Thyroid gland (tissue), 4 donors: ENCODE data around the gene SYP. TPM values are rescaled to one million over a fixed set of nuclear protein-coding genes. Genes with fewer than 3 reads are reported as not detected.
"Not testable (repeated sequence)": the region's sequence is repeated elsewhere in the genome, so short reads cannot be mapped to it uniquely, and the experiment has no call there.

ENCODE experiments used
- DNase-seq, 2 donors: peaks; one replicate each; pipeline ENCODE4 v3.0.0-alpha.2; 2019
- H3K27ac ChIP-seq, 3 donors: fragments of 200-600 bp; sonication (generic); 1 replicate in 2 of 3; 2 replicates in 1 of 3; pipeline ENCODE4 v1.5.1; 2016 to 2019; ENCODE audit warnings: mild to moderate bottlenecking in 1 of 3, moderate library complexity in 1 of 3
- H3K27me3 ChIP-seq: fragments of 200-600 bp; sonication (generic); one replicate; pipeline ENCODE4 v1.5.1; 2019
- H3K36me3 ChIP-seq, 2 donors: fragments of 200-600 bp; sonication (generic); one replicate each; pipeline ENCODE4 v1.5.1; 2016 to 2019
- H3K4me1 ChIP-seq, 2 donors: fragments of 200-600 bp; sonication (generic); one replicate each; pipeline ENCODE4 v1.5.1; 2017 to 2019
- H3K4me3 ChIP-seq, 3 donors: fragments of 200-600 bp; sonication (generic); replicated peaks in 1 of 3; 1 replicate in 2 of 3; 2 replicates in 1 of 3; pipeline ENCODE4 v1.5.1; 2016; ENCODE audit warnings: mild to moderate bottlenecking in 1 of 3
- H3K9me3 ChIP-seq: fragments of 200-600 bp; sonication (generic); one replicate; pipeline ENCODE4 v1.5.1; 2017
- CTCF ChIP-seq, 6 experiments: fragments of 200-600 bp in 3 of 6; fragments of 450-650 bp in 3 of 6; sonication (generic) in 3 of 6; IDR thresholded peaks; one replicate each; pipeline ENCODE4 v1.5.1; 2016 to 2019; ENCODE audit warnings: antibody characterized with exemption in 6 of 6, mild to moderate bottlenecking in 2 of 6, inconsistent platforms in 1 of 6, moderate library complexity in 1 of 6
- POLR2A ChIP-seq, 2 donors: fragments of 450-650 bp; IDR thresholded peaks; one replicate each; pipeline ENCODE4 v1.6.1; 2017; ENCODE audit warnings: antibody characterized with exemption in 2 of 2, mild to moderate bottlenecking in 2 of 2, moderate library complexity in 1 of 2
- WGBS, 2 donors: methylation state at CpG; one replicate each; pipeline ENCODE4 v1.1.5; 2017; 5-methylcytosine and 5-hydroxymethylcytosine counted together
- intact Hi-C: fragments of 100-400 bp; cut with DNase I; formaldehyde crosslinking; loops from one replicate; pipeline ENCODE4 v1.15.1; 2023
- total RNA-seq, 4 donors: library from RNA; depleted of rRNA; stranded (reverse); fragments of >200 nt; gene quantifications; one replicate each; pipeline ENCODE4 v1.2.3, GENCODE V29; 2016

The SYP gene
- total RNA-seq, 4 donors from 2014 or later: 1.9 to 4.8 (median 2.7) TPM

GRCh38 chrX:49155900-49156837, 43.8 kb downstream of the SYP start:
- Histone ChIP-seq H3K4me3 (peak overlapping the region in 1 of 3 donors; percentile 36), H3K27me3 (no peaks in the 10 kb centered on the region), H3K27ac (peak overlapping the region; percentile 69 to 94 (median 90)), H3K36me3 (no peaks in the 10 kb centered on the region), H3K4me1 (no peaks in the 10 kb centered on the region), H3K9me3 (no peaks in the 10 kb centered on the region)
- peak; percentile 88 for DNase-seq
- 4% methylated on average over 9 to 10 of the region's 65 CpGs for WGBS, 2 donors
- intact Hi-C loops: no loop called here
- peak; percentile 24 to 82 (median 56) for TF ChIP-seq CTCF (IDR thresholded peaks at IDR 0.05)
- peak in 1 of 2 donors; percentile 73 for TF ChIP-seq POLR2A (IDR thresholded peaks at IDR 0.05)

- Histone ChIP-seq H3K4me1 (no peaks in the 10 kb centered on the region), H3K9me3 (no peaks in the 10 kb centered on the region), H3K36me3 (no peaks in the 10 kb centered on the region), H3K27ac (peak overlapping the region; percentile 69 to 94 (median 90)), H3K4me3 (peak overlapping the region in 1 of 3 donors; percentile 36), H3K27me3 (no peaks in the 10 kb centered on the region)
- WGBS, 2 donors: 3 to 7% methylated on average over 17 to 18 of the region's 18 CpGs
- no peak for TF ChIP-seq CTCF (IDR thresholded peaks at IDR 0.05)
- peak in 1 of 2 donors; percentile 29 for TF ChIP-seq POLR2A (IDR thresholded peaks at IDR 0.05)
- intact Hi-C loops: no loop called here
- peak; percentile 63 to 67 for DNase-seq
These were observed 44.6 kb downstream of the SYP start for GRCh38 chrX:49155243-49155899.

GRCh38 chrX:49153467-49153866, 46.5 kb downstream of the SYP start:
- no peak for TF ChIP-seq POLR2A (IDR thresholded peaks at IDR 0.05)
- no peak for TF ChIP-seq CTCF (IDR thresholded peaks at IDR 0.05)
- Histone ChIP-seq H3K4me3 (no peak overlapping the region), H3K9me3 (no peaks in the 10 kb centered on the region), H3K4me1 (no peaks in the 10 kb centered on the region), H3K36me3 (no peaks in the 10 kb centered on the region), H3K27me3 (no peaks in the 10 kb centered on the region), H3K27ac (no peak overlapping the region)
- intact Hi-C loops: no loop called here
- DNase-seq: no peak
- 100% methylated on average over 1 of the region's 1 CpG for WGBS, 2 donors

- WGBS, 2 donors: 95 to 99% methylated on average over 10 to 14 of the region's 14 CpGs
- H3K27me3 ChIP-seq, DNase-seq, H3K36me3 ChIP-seq, intact Hi-C loops, H3K4me1 ChIP-seq, H3K9me3 ChIP-seq, H3K4me3 ChIP-seq, H3K27ac ChIP-seq: not testable (repeated sequence)
These were observed 50.7 kb downstream of the SYP start for GRCh38 chrX:49149291-49149690.

- intact Hi-C loops, H3K4me3 ChIP-seq, DNase-seq, H3K36me3 ChIP-seq, H3K4me1 ChIP-seq, H3K9me3 ChIP-seq, H3K27me3 ChIP-seq, H3K27ac ChIP-seq: not testable (repeated sequence)
- 77 to 80% methylated on average over 3 to 21 of the region's 21 CpGs for WGBS, 2 donors
These were observed 51.4 kb downstream of the SYP start for GRCh38 chrX:49148390-49149100.
